ENCODE measurements around the gene TAAR1. TPM values are rescaled to one million over a fixed set of nuclear protein-coding genes. Genes with fewer than 3 reads are reported as not detected.

Gene TAAR1
- total and polyA plus RNA-seq, 10 of the 15 experiments (the other 5 are each of a cell fraction or from before 2014, with no cell fraction given), result not detected

DNA sequence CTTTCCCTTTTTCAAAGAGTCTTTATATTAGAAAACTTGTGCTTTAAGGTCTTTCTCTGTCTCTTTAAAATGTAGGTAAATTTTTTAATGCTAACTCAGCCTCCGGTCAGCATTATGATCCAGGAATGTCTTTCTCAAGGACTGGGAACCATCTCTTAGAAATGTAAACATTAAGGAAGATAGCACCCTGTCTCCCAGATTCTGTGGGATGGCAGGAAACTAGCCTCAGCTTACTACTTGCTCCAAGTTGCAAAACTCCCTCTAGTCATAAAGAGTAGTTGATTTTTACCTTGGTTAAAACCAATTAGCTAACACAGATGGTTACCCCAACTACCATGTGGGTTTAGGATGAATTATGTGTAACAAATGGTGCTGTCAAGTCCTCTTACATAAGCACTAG lies 4.7 kb upstream of the TAAR1 start:
- FAIRE-seq, result no peak
- H3K79me2 ChIP-seq (ENCODE audit: control insufficient read depth, insufficient read depth, low read length), result no peaks in the 10 kb centered on the region
- POLR2A ChIA-PET, result no interaction called here
- H3K9ac ChIP-seq (ENCODE audit: control insufficient read depth, insufficient read depth, low read length), result no peak overlapping the region
- no peak for ATAC-seq
- no peaks in the 10 kb centered on the region for H3K4me1 ChIP-seq (ENCODE audit: control insufficient read depth, insufficient read depth, low read length)
- TF ChIP-seq, protein P1, sequence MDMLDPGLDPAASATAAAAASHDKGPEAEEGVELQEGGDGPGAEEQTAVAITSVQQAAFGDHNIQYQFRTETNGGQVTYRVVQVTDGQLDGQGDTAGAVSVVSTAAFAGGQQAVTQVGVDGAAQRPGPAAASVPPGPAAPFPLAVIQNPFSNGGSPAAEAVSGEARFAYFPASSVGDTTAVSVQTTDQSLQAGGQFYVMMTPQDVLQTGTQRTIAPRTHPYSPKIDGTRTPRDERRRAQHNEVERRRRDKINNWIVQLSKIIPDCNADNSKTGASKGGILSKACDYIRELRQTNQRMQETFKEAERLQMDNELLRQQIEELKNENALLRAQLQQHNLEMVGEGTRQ (IDR thresholded peaks at IDR 0.05; ENCODE audit: borderline replicate concordance, low read depth, low read length), result no peak
- no peak for TF ChIP-seq RELA (IDR thresholded peaks at IDR 0.05; ENCODE audit: borderline replicate concordance, partially characterized antibody)
- no peak for TF ChIP-seq ASH2L (IDR thresholded peaks at IDR 0.05; ENCODE audit: borderline replicate concordance, low read depth)
- TF ChIP-seq TBL1XR1 (IDR thresholded peaks at IDR 0.05; ENCODE audit: low read depth, low read length), result no peak
- TF ChIP-seq ZNF274 (IDR thresholded peaks at IDR 0.05; ENCODE audit: insufficient read depth, insufficient read length), result no peak
- in situ Hi-C loops (cut with MboI), result no loop called here
- CTCF ChIA-PET, result no interaction called here
- no peak overlapping the region for H3K4me2 ChIP-seq (ENCODE audit: control insufficient read depth, insufficient read depth)
- no peak for DNase-seq (ENCODE audit: low read depth, low spot score)
- intact Hi-C loops (cut with micrococcal nuclease; ENCODE audit: unreplicated experiment), result loop anchor here (10.0 kb wide), 1 partner anchor 379 kb away; no protein-coding TSS in a partner anchor
- no peaks in the 10 kb centered on the region for H3K36me3 ChIP-seq (ENCODE audit: control insufficient read depth in 2 of 2, insufficient read depth in 2 of 2, low read length in 1 of 2)
- H2AFZ ChIP-seq (ENCODE audit: control insufficient read depth, low read depth, low read length), result no peak overlapping the region
- no peak overlapping the region for H3K4me3 ChIP-seq
- no peak overlapping the region for H3K27ac ChIP-seq (ENCODE audit: control insufficient read depth, insufficient read depth)
- SMC1A ChIA-PET (ENCODE audit: uncharacterized antibody, unreplicated experiment), result no interaction called here
- H3K27me3 ChIP-seq (replicated peaks in 1 of 2; ENCODE audit: control insufficient read depth in 2 of 2, insufficient read depth in 2 of 2, low read length in 1 of 2), result no peaks in the 10 kb centered on the region; a peak in 1 of 4 replicates
- no peaks in the 10 kb centered on the region for H4K20me1 ChIP-seq (ENCODE audit: control insufficient read depth, insufficient read depth)
- no TSS peak for BruUV-seq (replicated peaks)
- WGBS (ENCODE audit: insufficient coverage, insufficient replicate concordance, low lambda C conversion rate, missing lambda C conversion rate), result 82% methylated on average over 1 of the region's 1 CpG
- RAD21 ChIA-PET (ENCODE audit: unreplicated experiment), result no interaction called here
- H3K9me3 ChIP-seq (replicated peaks; ENCODE audit: control insufficient read depth, insufficient read depth, low read length), result no peaks in the 10 kb centered on the region

- no peak for TF ChIP-seq JUND (IDR thresholded peaks at IDR 0.05; ENCODE audit: low read depth, low read length)
- no peak for TF ChIP-seq MTA2 (IDR thresholded peaks at IDR 0.05; ENCODE audit: low read depth)
- no peak for TF ChIP-seq FOXM1 (IDR thresholded peaks at IDR 0.05; ENCODE audit: low read depth, low read length)
- BruUV-seq (replicated peaks), result no TSS peak
- DNase-seq (ENCODE audit: low read depth, low spot score), result no peak
- Histone ChIP-seq H3K79me2 (ENCODE audit: control insufficient read depth, insufficient read depth, low read length) (no peaks in the 10 kb centered on the region), H3K36me3 (ENCODE audit: control insufficient read depth in 2 of 2, insufficient read depth in 2 of 2, low read length in 1 of 2) (no peaks in the 10 kb centered on the region), H4K20me1 (ENCODE audit: control insufficient read depth, insufficient read depth) (no peaks in the 10 kb centered on the region), H3K27me3 (replicated peaks in 1 of 2; ENCODE audit: control insufficient read depth in 2 of 2, insufficient read depth in 2 of 2, low read length in 1 of 2) (no peaks in the 10 kb centered on the region; a peak in 1 of 4 replicates), H3K4me2 (ENCODE audit: control insufficient read depth, insufficient read depth) (no peak overlapping the region), H3K4me3 (no peak overlapping the region), H3K9ac (ENCODE audit: control insufficient read depth, insufficient read depth, low read length) (no peak overlapping the region), H3K9me3 (replicated peaks; ENCODE audit: control insufficient read depth, insufficient read depth, low read length) (no peaks in the 10 kb centered on the region), H3K4me1 (ENCODE audit: control insufficient read depth, insufficient read depth, low read length) (no peaks in the 10 kb centered on the region), H2AFZ (ENCODE audit: control insufficient read depth, low read depth, low read length) (no peak overlapping the region), H3K27ac (ENCODE audit: control insufficient read depth, insufficient read depth) (no peak overlapping the region)
- CTCF ChIA-PET, result interaction anchor here (0.7 to 2.4 kb wide), 2 partner anchors 161 to 382 kb away, joined by 3 to 6 read pairs; no protein-coding TSS in a partner anchor
- FAIRE-seq, result no peak
- intact Hi-C loops (cut with micrococcal nuclease; ENCODE audit: unreplicated experiment), result loop anchor here (10.0 kb wide), 1 partner anchor 377 kb away; no protein-coding TSS in a partner anchor
- in situ Hi-C loops (cut with MboI), result no loop called here
- SMC1A ChIA-PET (ENCODE audit: uncharacterized antibody, unreplicated experiment), result interaction anchor here (1.2 kb wide), 1 partner anchor 394 kb away, joined by 3 read pairs; no protein-coding TSS in a partner anchor
- 66% methylated on average over 4 of the region's 4 CpGs for WGBS (ENCODE audit: insufficient coverage, insufficient replicate concordance, low lambda C conversion rate, missing lambda C conversion rate)
- POLR2A ChIA-PET, result no interaction called here
- no peak for ATAC-seq
- RAD21 ChIA-PET (ENCODE audit: unreplicated experiment), result no interaction called here
Measured at GRCh38 chr6:132661906-132662305, 2.9 kb upstream of the TAAR1 start.
